DND-41 (cell line): Measurements from ENCODE around the gene NAPEPLD.
"Not testable (repeated sequence)": the region's sequence is repeated elsewhere in the genome, so short reads cannot be mapped to it uniquely, and the experiment has no call there.

Source experiments
- ATAC-seq: fragments of 200-7000 bp; cut with Tn5 transposase; 3 replicates; pipeline ENCODE4 v1.9.1; 2021; ENCODE audit warnings: low read depth; ENCODE audit not compliant: insufficient read depth
- DNase-seq: peaks from one replicate; pipeline ENCODE4 v3.0.0-alpha.2; 2020
- H2AFZ ChIP-seq: 2 replicates; pipeline ENCODE4 v1.6.0; 2012; ENCODE audit warnings: low read depth, low read length
- H3K27ac ChIP-seq: 2 replicates; pipeline ENCODE4 v1.5.1; 2012; ENCODE audit warnings: low read length, inconsistent platforms
- H3K27me3 ChIP-seq: fragments of 200-600 bp; sonication (generic); 2 replicates; pipeline ENCODE4 v1.6.0; 2012; ENCODE audit warnings: low read length, mild to moderate bottlenecking, inconsistent platforms; ENCODE audit not compliant: insufficient read depth, poor library complexity
- H3K36me3 ChIP-seq: 2 replicates; pipeline ENCODE4 v1.5.1; 2012; ENCODE audit warnings: low read length, inconsistent platforms; ENCODE audit not compliant: insufficient read depth
- H3K4me1 ChIP-seq: 2 replicates; pipeline ENCODE4 v1.5.1; 2012; ENCODE audit warnings: mild to moderate bottlenecking, low read length; ENCODE audit not compliant: insufficient read depth
- H3K4me2 ChIP-seq: 2 replicates; pipeline ENCODE4 v1.6.0; 2012; ENCODE audit warnings: mild to moderate bottlenecking, moderate library complexity, low read length, inconsistent platforms; ENCODE audit not compliant: insufficient read depth
- H3K4me3 ChIP-seq, 2 experiments: fragments of 200-600 bp in 1 of 2; shearing (Covaris generic) in 1 of 2; 2 replicates each; pipeline ENCODE4 v1.5.1; 2012 to 2016; ENCODE audit warnings: inconsistent platforms in 2 of 2, low read length in 2 of 2, mild to moderate bottlenecking in 2 of 2, low read depth in 1 of 2, moderate library complexity in 1 of 2
- H3K79me2 ChIP-seq: 2 replicates; pipeline ENCODE4 v1.6.0; 2012; ENCODE audit warnings: low read length, inconsistent platforms; ENCODE audit not compliant: insufficient read depth
- H3K9ac ChIP-seq: 2 replicates; pipeline ENCODE4 v1.6.0; 2012; ENCODE audit warnings: low read depth, mild to moderate bottlenecking, inconsistent platforms, low read length, moderate library complexity
- H3K9me3 ChIP-seq: 2 replicates; pipeline ENCODE4 v1.5.1; 2012; ENCODE audit warnings: low read length, moderate library complexity, mild to moderate bottlenecking, inconsistent platforms; ENCODE audit not compliant: insufficient read depth, severe bottlenecking
- H4K20me1 ChIP-seq: 2 replicates; pipeline ENCODE4 v1.6.0; 2012; ENCODE audit warnings: low read length; ENCODE audit not compliant: insufficient read depth
- EZH2 ChIP-seq: IDR thresholded peaks from 3 replicates; pipeline ENCODE4 v1.6.1; 2012; ENCODE audit warnings: borderline replicate concordance, low read depth, mild to moderate bottlenecking, moderate library complexity, low read length, inconsistent platforms; ENCODE audit not compliant: severe bottlenecking
- TF ChIP-seq, protein P1 (sequence below): IDR thresholded peaks from 2 replicates; pipeline ENCODE4 v1.5.1; 2012; ENCODE audit warnings: borderline replicate concordance, low read length, moderate library complexity, mild to moderate bottlenecking; ENCODE audit not compliant: poor library complexity, severe bottlenecking; ENCODE audit errors: extremely low read depth

The NAPEPLD gene

DNA sequence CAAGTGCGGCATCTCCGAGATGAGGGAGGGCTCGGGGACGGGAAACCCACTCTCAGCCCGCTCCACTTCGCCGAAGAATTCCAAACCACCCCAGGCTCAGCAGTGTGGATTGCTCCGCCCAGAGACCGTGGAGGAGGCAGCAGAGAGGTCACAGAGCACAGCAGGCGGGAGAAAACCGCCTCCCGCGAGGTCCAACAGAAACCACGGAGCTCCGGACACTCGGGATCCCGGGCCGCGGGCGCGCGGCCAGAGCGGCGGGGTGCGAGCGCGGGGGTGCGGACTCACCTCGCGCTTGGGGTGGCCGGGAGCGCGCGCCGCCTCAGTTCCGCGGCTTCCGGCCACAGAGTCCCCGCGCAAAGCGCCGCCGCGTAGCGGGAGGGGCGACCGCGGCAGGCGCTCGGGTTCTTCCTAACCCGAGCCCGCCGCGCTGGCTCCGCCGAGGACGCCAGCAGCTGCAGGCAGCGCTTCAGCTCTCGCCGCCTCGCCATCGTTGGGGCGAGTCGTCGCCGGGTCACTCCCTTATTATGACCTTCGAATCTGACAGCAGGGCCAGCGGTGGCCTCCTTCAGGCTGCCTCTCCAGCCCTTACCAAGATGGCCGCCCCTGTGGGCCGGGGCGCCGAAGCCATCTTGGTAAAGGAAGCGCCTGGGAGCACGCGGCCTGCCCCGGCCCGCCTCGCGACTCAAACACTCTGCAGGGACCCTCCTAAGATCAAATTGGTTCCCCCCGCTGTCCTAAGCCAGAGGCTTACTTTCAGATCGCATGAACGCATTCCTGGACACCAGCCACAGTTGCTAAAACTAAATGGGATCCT is at the start of gene NAPEPLD:
TSS of gene NAPEPLD (minus strand) at position 106 of the 814 bp plus-strand sequence. CDS start 20,323 bp downstream, outside the sequence.
- DNase-seq (peak; percentile 69), ATAC-seq (peak; percentile 90)
- Histone ChIP-seq H3K79me2 (peaks cover 52% of the 10 kb centered on the region), H4K20me1 (no peaks in the 10 kb centered on the region), H3K9ac (peak within 1 kb of the TSS; percentile 80), H3K4me3 (peak within 1 kb of the TSS; percentile 25 to 70), H2AFZ (peak within 1 kb of the TSS; percentile 94), H3K36me3 (no peaks in the 10 kb centered on the region), H3K4me1 (peaks cover 45% of the 10 kb centered on the region), H3K4me2 (peak within 1 kb of the TSS; percentile 60), H3K9me3 (no peaks in the 10 kb centered on the region), H3K27ac (peak within 1 kb of the TSS; percentile 95), H3K27me3 (no peaks in the 10 kb centered on the region)
- TF ChIP-seq, protein P1, sequence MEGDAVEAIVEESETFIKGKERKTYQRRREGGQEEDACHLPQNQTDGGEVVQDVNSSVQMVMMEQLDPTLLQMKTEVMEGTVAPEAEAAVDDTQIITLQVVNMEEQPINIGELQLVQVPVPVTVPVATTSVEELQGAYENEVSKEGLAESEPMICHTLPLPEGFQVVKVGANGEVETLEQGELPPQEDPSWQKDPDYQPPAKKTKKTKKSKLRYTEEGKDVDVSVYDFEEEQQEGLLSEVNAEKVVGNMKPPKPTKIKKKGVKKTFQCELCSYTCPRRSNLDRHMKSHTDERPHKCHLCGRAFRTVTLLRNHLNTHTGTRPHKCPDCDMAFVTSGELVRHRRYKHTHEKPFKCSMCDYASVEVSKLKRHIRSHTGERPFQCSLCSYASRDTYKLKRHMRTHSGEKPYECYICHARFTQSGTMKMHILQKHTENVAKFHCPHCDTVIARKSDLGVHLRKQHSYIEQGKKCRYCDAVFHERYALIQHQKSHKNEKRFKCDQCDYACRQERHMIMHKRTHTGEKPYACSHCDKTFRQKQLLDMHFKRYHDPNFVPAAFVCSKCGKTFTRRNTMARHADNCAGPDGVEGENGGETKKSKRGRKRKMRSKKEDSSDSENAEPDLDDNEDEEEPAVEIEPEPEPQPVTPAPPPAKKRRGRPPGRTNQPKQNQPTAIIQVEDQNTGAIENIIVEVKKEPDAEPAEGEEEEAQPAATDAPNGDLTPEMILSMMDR = no peak
- TF ChIP-seq EZH2 = no peak

DNA sequence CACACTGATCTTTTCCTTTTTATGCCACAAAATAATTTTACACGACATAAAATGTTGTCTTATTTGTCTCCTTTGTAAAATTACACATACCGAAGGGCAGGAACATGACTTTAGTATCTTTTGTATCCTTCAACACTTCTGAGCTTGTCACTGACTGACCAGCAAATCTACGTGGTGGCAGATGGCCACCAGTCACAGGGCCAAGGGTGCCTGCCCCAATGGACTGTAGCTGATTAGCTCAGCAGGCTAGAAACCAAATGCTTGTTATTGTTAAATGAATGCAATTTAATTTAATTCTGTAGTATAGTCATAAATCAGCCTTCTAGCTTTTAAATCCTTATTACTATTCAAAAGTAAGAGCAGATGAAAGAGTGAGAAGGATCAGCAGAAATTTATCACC is 49.2 kb upstream of the NAPEPLD start:
- H3K27me3 ChIP-seq, H3K27ac ChIP-seq, ATAC-seq, DNase-seq, H3K9me3 ChIP-seq, H3K79me2 ChIP-seq, H3K36me3 ChIP-seq, H3K4me1 ChIP-seq, H3K4me3 ChIP-seq, H4K20me1 ChIP-seq, H3K9ac ChIP-seq, H2AFZ ChIP-seq, H3K4me2 ChIP-seq: not testable (repeated sequence)

DNA sequence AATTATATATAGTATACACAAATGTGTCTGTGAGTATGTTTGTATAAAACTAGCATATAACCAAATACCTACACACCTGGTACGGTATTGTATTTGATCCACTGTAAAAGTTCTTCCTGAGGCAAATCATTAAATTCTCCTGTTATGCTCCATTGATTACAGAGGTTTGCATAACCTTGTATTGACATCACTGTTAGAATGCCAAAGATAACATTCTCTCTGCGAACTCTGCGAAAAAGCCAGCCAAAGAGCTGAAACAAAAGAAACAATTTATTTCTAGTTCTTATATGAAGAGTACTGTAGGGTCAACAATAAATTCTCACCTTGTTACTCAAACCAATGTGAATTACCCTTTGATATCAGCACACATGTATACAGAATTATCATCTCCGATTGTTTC is 46.5 kb upstream of the NAPEPLD start:
- not testable (repeated sequence) for ATAC-seq, H3K4me3 ChIP-seq, H3K9ac ChIP-seq, H2AFZ ChIP-seq, H3K36me3 ChIP-seq, H3K79me2 ChIP-seq, H3K27ac ChIP-seq, H3K4me1 ChIP-seq, H3K27me3 ChIP-seq, H3K4me2 ChIP-seq, H4K20me1 ChIP-seq, DNase-seq, H3K9me3 ChIP-seq

DNA sequence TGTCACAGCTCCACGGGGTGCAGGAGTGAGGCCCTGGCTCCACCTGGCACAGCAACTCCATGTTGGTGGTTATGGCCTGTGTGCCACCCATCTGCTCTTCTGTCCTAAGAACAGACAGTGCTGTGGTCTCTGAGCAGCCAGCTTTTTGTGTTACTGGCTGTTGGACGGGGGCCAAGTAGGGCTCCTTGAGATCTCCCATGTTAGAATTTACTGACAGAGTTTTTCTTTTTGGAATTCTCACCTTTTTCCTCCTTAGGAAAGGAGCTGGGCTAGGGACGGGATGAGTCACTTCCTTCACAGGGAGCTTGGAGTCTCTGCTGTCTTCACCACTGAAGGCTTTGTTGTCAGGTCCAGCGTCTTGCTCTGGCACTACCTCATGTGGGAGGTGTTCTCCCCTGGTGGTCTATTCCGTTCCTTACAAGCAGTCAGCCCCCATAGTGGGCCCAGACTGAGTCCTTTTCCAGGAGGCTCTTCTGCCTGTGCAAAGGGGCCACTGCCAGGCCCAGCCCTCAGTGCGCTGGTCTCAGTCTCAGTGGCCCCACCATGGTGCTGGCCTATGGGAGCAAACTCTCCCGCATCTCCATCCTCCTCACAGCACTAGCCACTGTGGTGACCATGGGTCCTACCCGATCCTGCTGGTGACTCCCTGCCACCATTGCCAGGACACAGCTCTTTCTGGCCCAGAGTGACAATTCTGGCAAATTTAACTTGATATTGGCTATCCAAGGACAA is 23.7 kb upstream of the NAPEPLD start:
- not testable (repeated sequence) for H3K4me3 ChIP-seq

DNA sequence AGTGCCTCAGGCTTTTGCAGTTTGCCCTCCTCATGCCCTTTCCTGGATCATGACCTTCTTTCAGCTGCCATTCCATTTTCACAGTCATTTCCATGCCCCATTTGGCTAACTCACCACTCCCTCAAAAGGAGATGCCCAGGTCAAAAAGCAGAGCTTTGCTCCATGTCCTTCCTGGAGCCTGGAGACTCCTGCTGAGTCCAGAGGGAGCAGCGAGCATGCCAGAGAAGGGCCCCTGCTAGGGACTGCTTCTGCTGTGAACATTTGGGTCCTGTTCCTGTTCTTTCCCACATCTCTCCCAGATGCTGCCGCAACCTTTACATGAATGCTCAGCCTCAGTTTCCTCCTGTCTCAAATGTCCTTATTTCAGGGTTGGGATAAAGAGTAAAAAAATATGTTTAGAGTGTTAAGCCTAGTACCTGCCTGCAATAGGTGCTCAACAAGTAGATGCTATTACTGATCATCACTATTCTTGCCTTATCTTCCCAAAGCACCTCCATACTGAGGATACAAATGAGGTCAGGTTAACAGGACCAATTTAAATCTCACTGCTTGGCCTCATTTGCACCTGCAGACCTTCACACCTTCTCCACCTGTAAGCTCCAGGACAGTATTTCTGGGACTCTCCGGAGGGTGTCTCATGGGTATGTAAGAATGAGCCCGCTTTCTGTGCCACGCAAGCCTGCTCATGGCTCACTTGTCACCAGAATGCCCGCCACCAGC is 23.0 kb upstream of the NAPEPLD start:
- H2AFZ ChIP-seq, H3K4me1 ChIP-seq, H3K4me2 ChIP-seq, ATAC-seq, H3K9me3 ChIP-seq, H3K27me3 ChIP-seq, H3K36me3 ChIP-seq, H3K27ac ChIP-seq, H4K20me1 ChIP-seq, H3K9ac ChIP-seq, H3K4me3 ChIP-seq, DNase-seq, H3K79me2 ChIP-seq: not testable (repeated sequence)

More for the DNA sequence above, 23.7 kb upstream of the NAPEPLD start:
- H3K9ac ChIP-seq, H3K9me3 ChIP-seq, H3K36me3 ChIP-seq, DNase-seq, H3K79me2 ChIP-seq, H3K27me3 ChIP-seq, H3K4me1 ChIP-seq, H2AFZ ChIP-seq, H3K27ac ChIP-seq, H3K4me2 ChIP-seq, H4K20me1 ChIP-seq: not testable (repeated sequence)
- ATAC-seq = peak; percentile 31; the same call in 1 of the 3 replicates

DNA sequence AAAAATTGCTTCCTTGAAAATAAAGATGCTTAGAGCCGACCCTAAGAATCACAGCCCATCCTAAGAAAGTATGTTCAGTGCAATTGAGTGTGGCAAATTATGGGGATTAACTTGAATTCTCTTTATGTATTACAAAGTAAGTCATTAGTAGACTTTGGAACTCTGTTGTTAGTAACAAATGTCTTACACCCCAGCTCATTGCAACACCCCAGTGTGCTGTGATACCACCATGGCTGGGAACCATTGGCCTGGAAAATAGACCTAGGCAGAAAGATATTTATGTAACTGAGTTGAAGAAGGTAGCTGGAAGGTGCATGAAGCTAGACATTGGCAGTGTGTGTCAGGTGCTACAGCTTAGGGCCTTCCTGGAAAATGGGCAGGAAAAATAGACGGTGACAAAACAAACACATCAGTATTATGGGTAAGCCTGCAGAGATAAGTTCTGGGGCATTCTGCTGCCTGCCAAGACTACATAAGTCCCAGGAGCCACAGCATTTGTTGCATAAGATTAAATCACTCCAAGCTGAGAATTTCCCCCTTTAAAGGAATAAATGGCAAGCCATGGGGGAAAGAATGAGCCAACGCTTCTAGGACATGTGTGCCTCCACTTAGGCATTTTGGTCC is 18.1 kb upstream of the NAPEPLD start:
- H3K9me3 ChIP-seq, H3K27ac ChIP-seq, DNase-seq, H3K36me3 ChIP-seq, H3K9ac ChIP-seq, H3K4me2 ChIP-seq, H3K4me1 ChIP-seq, H3K4me3 ChIP-seq, H4K20me1 ChIP-seq, H3K27me3 ChIP-seq, ATAC-seq, H3K79me2 ChIP-seq, H2AFZ ChIP-seq: not testable (repeated sequence)
